ENCODE data around the gene DCXR.

GRCh38 chr17:81990836-81991683, 46.4 kb downstream of the DCXR start:
- TF ChIP-seq YY1 (IDR thresholded peaks at IDR 0.05; ENCODE audit: extremely low read depth, insufficient replicate concordance, low read depth, low read length): no peak
- no peak for TF ChIP-seq POLR2A (IDR thresholded peaks at IDR 0.05; ENCODE audit: borderline replicate concordance, extremely low read depth, insufficient read depth, insufficient read length)
- TF ChIP-seq POLR2AphosphoS5 (IDR thresholded peaks at IDR 0.05; ENCODE audit: low read depth, low read length): no peak
